HepG2 (cell line): ENCODE data around the gene ZBTB21. TPM values are rescaled to one million over a fixed set of nuclear protein-coding genes. Genes with fewer than 3 reads are reported as not detected.

Source experiments
- BRCA1 ChIP-seq: sonication (generic); formaldehyde crosslinking; IDR thresholded peaks from 2 replicates; pipeline ENCODE4 v1.4.0; 2020; ENCODE audit warnings: missing genetic modification reagents
- PHF20 ChIP-seq: sonication (generic); formaldehyde crosslinking; IDR thresholded peaks from 2 replicates; pipeline ENCODE4 v1.5.0; 2020; ENCODE audit warnings: mild to moderate bottlenecking, missing genetic modification reagents
- SATB2 ChIP-seq: sonication (generic); formaldehyde crosslinking; IDR thresholded peaks from 2 replicates; pipeline ENCODE4 v1.5.0; 2020; ENCODE audit warnings: missing genetic modification reagents
- SNRNP70 ChIP-seq: fragments of 200-400 bp; formaldehyde crosslinking; IDR thresholded peaks from 2 replicates; pipeline ENCODE4 v1.6.1; 2017; ENCODE audit warnings: mild to moderate bottlenecking, low read depth, low read length, moderate library complexity
- TOE1 ChIP-seq: sonication (generic); formaldehyde crosslinking; IDR thresholded peaks from 2 replicates; pipeline ENCODE4 v1.4.0; 2020; ENCODE audit warnings: mild to moderate bottlenecking, missing genetic modification reagents
- ZNF180 ChIP-seq: sonication (generic); formaldehyde crosslinking; IDR thresholded peaks from 2 replicates; pipeline ENCODE4 v1.4.0; 2020; ENCODE audit warnings: low read depth, missing genetic modification reagents, borderline replicate concordance
- ZNF260 ChIP-seq: sonication (generic); formaldehyde crosslinking; IDR thresholded peaks from 2 replicates; pipeline ENCODE4 v1.4.0; 2020; ENCODE audit warnings: missing genetic modification reagents, low read depth, mild to moderate bottlenecking, borderline replicate concordance
- ZNF550 ChIP-seq: sonication (generic); formaldehyde crosslinking; IDR thresholded peaks from 2 replicates; pipeline ENCODE4 v1.4.0; 2020; ENCODE audit warnings: mild to moderate bottlenecking, missing genetic modification reagents, borderline replicate concordance
- ZNF556 ChIP-seq: sonication (generic); formaldehyde crosslinking; IDR thresholded peaks from 2 replicates; pipeline ENCODE4 v1.4.0; 2020; ENCODE audit warnings: mild to moderate bottlenecking, missing genetic modification reagents, borderline replicate concordance
- polyA plus RNA-seq, 8 experiments: library from polyadenylated mRNA; depleted of rRNA in 3 of 8; stranded (reverse) in 7 of 8; unstranded in 1 of 8; fragments of >200 nt; fragmentation: Illumina TruSeq in 4 of 8; extraction: Trizol in 4 of 8; gene quantifications; 2 replicates each; pipeline versions ENCODE4 v1.2.1 to v1.2.3, GENCODE V29; 2011 to 2016; ENCODE audit warnings: low read depth in 4 of 8, missing spikeins in 1 of 8, mixed read lengths in 1 of 8; ENCODE audit not compliant: insufficient read depth in 1 of 8
- total RNA-seq, 5 experiments: library from RNA; depleted of rRNA; stranded (reverse); fragments of >200 nt; fragmentation: Illumina TruSeq; extraction: Trizol; gene quantifications; 2 replicates each; pipeline ENCODE4 v1.2.3, GENCODE V29; 2016; ENCODE audit warnings: low read depth in 1 of 5
- TF ChIP-seq, protein P1 (sequence below): sonication (generic); formaldehyde crosslinking; IDR thresholded peaks from 2 replicates; pipeline ENCODE4 v1.4.0; 2020; ENCODE audit warnings: missing genetic modification reagents
- TF ChIP-seq, protein P2 (sequence below): sonication (generic); formaldehyde crosslinking; IDR thresholded peaks from 2 replicates; pipeline ENCODE4 v1.4.0; 2020; ENCODE audit warnings: missing genetic modification reagents
- TF ChIP-seq, protein P3 (sequence below): IDR thresholded peaks from 2 replicates; pipeline ENCODE4 v1.4.0; 2020; ENCODE audit warnings: mild to moderate bottlenecking, missing genetic modification reagents
- TF ChIP-seq, protein P4 (sequence below): sonication (generic); formaldehyde crosslinking; IDR thresholded peaks from 2 replicates; pipeline ENCODE4 v1.5.0; 2020; ENCODE audit warnings: mild to moderate bottlenecking, missing genetic modification reagents

Gene ZBTB21
- total and polyA plus RNA-seq, 2 of the 13 experiments (the other 11 are each of a cell fraction or from before 2014, with no cell fraction given) = 4.5 to 6.1 TPM

DNA sequence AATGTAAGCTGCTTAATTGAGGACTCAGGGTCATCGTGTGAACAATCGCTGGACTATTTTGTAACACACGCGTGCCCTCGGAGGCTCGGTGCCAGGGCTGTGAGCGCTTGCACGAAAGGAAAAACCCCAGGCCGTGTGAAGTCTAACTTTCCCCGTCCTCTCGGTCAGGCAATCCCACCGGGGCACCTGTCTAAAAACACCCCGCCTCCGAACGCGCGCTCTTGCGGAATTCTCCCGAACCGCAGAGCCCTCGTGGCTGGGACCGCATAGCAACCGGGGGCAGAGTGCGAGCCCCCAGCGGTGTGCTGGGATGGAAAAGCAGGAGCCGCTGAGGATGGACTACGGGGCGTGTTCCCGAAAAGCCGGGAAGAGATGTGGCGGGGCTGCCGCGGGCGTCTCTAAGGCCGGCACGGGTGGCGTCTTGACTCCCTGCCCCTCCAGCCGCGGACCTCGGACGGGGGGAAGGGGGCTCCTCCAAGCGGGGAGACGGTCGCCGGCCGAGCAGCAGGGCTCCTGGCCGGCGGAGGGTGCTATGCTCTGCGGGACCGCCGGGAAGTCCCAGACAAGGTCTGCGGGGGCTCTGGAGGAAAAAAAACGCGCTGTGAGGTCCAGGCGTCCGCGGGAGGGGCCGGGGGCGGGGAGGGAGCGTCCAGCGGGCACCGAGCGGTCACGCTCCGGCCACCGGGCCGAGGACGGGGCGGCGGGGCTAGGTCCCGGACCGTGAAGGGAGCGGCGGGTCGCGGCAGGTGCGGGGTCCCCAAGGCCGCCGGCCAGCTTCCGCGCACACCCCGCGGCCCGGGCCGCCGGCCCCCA, 936 bp downstream of the ZBTB21 start (continued):
- TF ChIP-seq BRCA1 (no peak), SATB2 (no peak), ZNF556 (CRISPR knock-in tag) (no peak), SNRNP70 (no peak), TOE1 (CRISPR knock-in tag) (no peak), PHF20 (CRISPR knock-in tag) (no peak; the same call in 1 of the 2 replicates), ZNF180 (CRISPR knock-in tag) (no peak), ZNF550 (CRISPR knock-in tag) (no peak), ZNF260 (CRISPR knock-in tag) (no peak)
- TF ChIP-seq, protein P1, sequence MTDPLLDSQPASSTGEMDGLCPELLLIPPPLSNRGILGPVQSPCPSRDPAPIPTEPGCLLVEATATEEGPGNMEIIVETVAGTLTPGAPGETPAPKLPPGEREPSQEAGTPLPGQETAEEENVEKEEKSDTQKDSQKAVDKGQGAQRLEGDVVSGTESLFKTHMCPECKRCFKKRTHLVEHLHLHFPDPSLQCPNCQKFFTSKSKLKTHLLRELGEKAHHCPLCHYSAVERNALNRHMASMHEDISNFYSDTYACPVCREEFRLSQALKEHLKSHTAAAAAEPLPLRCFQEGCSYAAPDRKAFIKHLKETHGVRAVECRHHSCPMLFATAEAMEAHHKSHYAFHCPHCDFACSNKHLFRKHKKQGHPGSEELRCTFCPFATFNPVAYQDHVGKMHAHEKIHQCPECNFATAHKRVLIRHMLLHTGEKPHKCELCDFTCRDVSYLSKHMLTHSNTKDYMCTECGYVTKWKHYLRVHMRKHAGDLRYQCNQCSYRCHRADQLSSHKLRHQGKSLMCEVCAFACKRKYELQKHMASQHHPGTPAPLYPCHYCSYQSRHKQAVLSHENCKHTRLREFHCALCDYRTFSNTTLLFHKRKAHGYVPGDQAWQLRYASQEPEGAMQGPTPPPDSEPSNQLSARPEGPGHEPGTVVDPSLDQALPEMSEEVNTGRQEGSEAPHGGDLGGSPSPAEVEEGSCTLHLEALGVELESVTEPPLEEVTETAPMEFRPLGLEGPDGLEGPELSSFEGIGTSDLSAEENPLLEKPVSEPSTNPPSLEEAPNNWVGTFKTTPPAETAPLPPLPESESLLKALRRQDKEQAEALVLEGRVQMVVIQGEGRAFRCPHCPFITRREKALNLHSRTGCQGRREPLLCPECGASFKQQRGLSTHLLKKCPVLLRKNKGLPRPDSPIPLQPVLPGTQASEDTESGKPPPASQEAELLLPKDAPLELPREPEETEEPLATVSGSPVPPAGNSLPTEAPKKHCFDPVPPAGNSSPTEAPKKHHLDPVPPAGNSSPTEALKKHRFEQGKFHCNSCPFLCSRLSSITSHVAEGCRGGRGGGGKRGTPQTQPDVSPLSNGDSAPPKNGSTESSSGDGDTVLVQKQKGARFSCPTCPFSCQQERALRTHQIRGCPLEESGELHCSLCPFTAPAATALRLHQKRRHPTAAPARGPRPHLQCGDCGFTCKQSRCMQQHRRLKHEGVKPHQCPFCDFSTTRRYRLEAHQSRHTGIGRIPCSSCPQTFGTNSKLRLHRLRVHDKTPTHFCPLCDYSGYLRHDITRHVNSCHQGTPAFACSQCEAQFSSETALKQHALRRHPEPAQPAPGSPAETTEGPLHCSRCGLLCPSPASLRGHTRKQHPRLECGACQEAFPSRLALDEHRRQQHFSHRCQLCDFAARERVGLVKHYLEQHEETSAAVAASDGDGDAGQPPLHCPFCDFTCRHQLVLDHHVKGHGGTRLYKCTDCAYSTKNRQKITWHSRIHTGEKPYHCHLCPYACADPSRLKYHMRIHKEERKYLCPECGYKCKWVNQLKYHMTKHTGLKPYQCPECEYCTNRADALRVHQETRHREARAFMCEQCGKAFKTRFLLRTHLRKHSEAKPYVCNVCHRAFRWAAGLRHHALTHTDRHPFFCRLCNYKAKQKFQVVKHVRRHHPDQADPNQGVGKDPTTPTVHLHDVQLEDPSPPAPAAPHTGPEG (CRISPR knock-in tag) = 0 out of 2 replicates have a peak, but pooled peaks have one; percentile 9
- TF ChIP-seq, protein P2, sequence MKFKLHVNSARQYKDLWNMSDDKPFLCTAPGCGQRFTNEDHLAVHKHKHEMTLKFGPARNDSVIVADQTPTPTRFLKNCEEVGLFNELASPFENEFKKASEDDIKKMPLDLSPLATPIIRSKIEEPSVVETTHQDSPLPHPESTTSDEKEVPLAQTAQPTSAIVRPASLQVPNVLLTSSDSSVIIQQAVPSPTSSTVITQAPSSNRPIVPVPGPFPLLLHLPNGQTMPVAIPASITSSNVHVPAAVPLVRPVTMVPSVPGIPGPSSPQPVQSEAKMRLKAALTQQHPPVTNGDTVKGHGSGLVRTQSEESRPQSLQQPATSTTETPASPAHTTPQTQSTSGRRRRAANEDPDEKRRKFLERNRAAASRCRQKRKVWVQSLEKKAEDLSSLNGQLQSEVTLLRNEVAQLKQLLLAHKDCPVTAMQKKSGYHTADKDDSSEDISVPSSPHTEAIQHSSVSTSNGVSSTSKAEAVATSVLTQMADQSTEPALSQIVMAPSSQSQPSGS = no peak
- TF ChIP-seq, protein P3, sequence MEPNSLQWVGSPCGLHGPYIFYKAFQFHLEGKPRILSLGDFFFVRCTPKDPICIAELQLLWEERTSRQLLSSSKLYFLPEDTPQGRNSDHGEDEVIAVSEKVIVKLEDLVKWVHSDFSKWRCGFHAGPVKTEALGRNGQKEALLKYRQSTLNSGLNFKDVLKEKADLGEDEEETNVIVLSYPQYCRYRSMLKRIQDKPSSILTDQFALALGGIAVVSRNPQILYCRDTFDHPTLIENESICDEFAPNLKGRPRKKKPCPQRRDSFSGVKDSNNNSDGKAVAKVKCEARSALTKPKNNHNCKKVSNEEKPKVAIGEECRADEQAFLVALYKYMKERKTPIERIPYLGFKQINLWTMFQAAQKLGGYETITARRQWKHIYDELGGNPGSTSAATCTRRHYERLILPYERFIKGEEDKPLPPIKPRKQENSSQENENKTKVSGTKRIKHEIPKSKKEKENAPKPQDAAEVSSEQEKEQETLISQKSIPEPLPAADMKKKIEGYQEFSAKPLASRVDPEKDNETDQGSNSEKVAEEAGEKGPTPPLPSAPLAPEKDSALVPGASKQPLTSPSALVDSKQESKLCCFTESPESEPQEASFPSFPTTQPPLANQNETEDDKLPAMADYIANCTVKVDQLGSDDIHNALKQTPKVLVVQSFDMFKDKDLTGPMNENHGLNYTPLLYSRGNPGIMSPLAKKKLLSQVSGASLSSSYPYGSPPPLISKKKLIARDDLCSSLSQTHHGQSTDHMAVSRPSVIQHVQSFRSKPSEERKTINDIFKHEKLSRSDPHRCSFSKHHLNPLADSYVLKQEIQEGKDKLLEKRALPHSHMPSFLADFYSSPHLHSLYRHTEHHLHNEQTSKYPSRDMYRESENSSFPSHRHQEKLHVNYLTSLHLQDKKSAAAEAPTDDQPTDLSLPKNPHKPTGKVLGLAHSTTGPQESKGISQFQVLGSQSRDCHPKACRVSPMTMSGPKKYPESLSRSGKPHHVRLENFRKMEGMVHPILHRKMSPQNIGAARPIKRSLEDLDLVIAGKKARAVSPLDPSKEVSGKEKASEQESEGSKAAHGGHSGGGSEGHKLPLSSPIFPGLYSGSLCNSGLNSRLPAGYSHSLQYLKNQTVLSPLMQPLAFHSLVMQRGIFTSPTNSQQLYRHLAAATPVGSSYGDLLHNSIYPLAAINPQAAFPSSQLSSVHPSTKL (CRISPR knock-in tag) = no peak
- TF ChIP-seq, protein P4, sequence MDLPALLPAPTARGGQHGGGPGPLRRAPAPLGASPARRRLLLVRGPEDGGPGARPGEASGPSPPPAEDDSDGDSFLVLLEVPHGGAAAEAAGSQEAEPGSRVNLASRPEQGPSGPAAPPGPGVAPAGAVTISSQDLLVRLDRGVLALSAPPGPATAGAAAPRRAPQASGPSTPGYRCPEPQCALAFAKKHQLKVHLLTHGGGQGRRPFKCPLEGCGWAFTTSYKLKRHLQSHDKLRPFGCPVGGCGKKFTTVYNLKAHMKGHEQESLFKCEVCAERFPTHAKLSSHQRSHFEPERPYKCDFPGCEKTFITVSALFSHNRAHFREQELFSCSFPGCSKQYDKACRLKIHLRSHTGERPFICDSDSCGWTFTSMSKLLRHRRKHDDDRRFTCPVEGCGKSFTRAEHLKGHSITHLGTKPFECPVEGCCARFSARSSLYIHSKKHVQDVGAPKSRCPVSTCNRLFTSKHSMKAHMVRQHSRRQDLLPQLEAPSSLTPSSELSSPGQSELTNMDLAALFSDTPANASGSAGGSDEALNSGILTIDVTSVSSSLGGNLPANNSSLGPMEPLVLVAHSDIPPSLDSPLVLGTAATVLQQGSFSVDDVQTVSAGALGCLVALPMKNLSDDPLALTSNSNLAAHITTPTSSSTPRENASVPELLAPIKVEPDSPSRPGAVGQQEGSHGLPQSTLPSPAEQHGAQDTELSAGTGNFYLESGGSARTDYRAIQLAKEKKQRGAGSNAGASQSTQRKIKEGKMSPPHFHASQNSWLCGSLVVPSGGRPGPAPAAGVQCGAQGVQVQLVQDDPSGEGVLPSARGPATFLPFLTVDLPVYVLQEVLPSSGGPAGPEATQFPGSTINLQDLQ (CRISPR knock-in tag) = no peak
